ENCODE results near the gene RECQL5. TPM values are rescaled to one million over a fixed set of nuclear protein-coding genes. Genes with fewer than 3 reads are reported as not detected.

The RECQL5 gene
- total RNA-seq, 4 donors from 2014 or later = 5.3 to 17.5 (median 7.4) TPM

Other genes with a start within 250 kb of the RECQL5 start
- 10 to 100 TPM; 56.5 to 85.5 (median 60.0) TPM for gene TMEM94, start 210.5 kb downstream of the RECQL5 start, total RNA-seq
- 10 to 100 TPM; 11.3 to 24.1 (median 16.8) TPM for gene CASKIN2, start 151.6 kb downstream of the RECQL5 start, total RNA-seq
- gene TSEN54, start 150.6 kb downstream of the RECQL5 start, total RNA-seq = 10 to 100 TPM; 15.4 to 31.2 (median 17.8) TPM
- gene LLGL2, start 141.5 kb downstream of the RECQL5 start, total RNA-seq = 1 to 10 TPM in 3 of 4 donors, under 1 TPM in 1; 0.78 to 7.1 (median 1.4) TPM
- gene MYO15B, start 79.4 kb downstream of the RECQL5 start, total RNA-seq = 10 to 100 TPM in 2 of 4 donors, 1 to 10 TPM in 2; 4.5 to 34.6 (median 14.3) TPM
- under 1 TPM in 1 of 4 donors, not detected in 3; 0.22 TPM for gene SMIM5, start 33.7 kb downstream of the RECQL5 start, total RNA-seq
- gene SAP30BP, start 184 bp upstream of the RECQL5 start, total RNA-seq = 10 to 100 TPM; 42.0 to 64.0 (median 50.1) TPM
- 10 to 100 TPM in 1 of 4 donors, 1 to 10 TPM in 3; 3.6 to 20.2 (median 6.3) TPM for gene ITGB4, start 54.3 kb upstream of the RECQL5 start, total RNA-seq
- gene GALK1, start 98.0 kb upstream of the RECQL5 start, total RNA-seq = 10 to 100 TPM in 2 of 4 donors, 1 to 10 TPM in 2; 8.7 to 18.3 (median 11.0) TPM
- gene UNK, start 117.7 kb upstream of the RECQL5 start, total RNA-seq = 10 to 100 TPM; 10.4 to 19.2 (median 13.1) TPM
- gene UNC13D, start 177.2 kb upstream of the RECQL5 start, total RNA-seq = 1 to 10 TPM; 1.3 to 9.4 (median 4.6) TPM
- gene WBP2, start 188.2 kb upstream of the RECQL5 start, total RNA-seq = 100 to 1,000 TPM; 129 to 259 (median 148) TPM
- 10 to 100 TPM in 3 of 4 donors, 1 to 10 TPM in 1; 9.5 to 18.4 (median 15.5) TPM for gene TRIM47, start 211.4 kb upstream of the RECQL5 start, total RNA-seq
- gene TRIM65, start 229.8 kb upstream of the RECQL5 start, total RNA-seq = 10 to 100 TPM; 16.5 to 26.1 (median 22.3) TPM
- gene MRPL38, start 237.7 kb upstream of the RECQL5 start, total RNA-seq = 10 to 100 TPM; 29.9 to 86.7 (median 53.1) TPM